Measurements from ENCODE around the gene IL1R1.

The IL1R1 gene

DNA sequence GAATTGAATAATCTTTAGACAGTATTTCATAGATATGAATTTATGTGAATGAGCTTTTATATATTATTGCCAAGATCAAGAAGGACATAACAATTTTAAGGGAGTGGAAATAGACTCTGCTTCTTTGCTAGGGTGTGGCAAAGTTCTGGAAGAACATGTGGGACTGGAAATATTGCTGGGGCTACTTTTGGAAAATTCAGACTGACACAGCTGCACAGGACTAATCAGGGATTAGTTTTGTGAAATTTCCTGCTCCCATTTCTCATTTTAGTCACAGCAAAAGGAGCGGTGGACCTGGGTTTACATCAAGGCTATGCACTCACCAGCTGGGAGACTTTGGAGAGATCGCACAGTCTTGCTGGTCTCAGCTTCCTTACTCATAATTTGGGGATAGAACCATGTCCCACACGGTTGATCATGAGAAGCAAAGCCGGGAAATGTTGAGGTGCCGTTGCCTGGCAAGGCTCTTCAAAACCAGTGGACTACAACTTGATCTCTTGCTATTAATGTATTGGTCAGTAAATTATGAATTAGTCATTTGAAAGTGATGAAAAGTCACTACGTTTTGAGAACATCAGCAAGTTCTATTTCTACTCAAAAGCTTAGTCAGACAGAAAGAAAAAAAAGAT is 86.7 kb downstream of the IL1R1 start:
- Histone ChIP-seq H3K36me3 (no peaks in the 10 kb centered on the region), H3K27ac (peak overlapping the region; percentile 97), H3K4me1 (ENCODE audit: control insufficient read depth in 1 of 2, insufficient read depth in 1 of 2, low read depth in 1 of 2, low read length in 1 of 2) (peaks cover 36% of the 10 kb centered on the region in 2 experiments), H3K27me3 (no peaks in the 10 kb centered on the region), H3K9me3 (no peaks in the 10 kb centered on the region), H3K4me3 (ENCODE audit: low read depth in 1 of 2, low read length in 1 of 2) (no peak overlapping the region)
- TF ChIP-seq, protein P1, sequence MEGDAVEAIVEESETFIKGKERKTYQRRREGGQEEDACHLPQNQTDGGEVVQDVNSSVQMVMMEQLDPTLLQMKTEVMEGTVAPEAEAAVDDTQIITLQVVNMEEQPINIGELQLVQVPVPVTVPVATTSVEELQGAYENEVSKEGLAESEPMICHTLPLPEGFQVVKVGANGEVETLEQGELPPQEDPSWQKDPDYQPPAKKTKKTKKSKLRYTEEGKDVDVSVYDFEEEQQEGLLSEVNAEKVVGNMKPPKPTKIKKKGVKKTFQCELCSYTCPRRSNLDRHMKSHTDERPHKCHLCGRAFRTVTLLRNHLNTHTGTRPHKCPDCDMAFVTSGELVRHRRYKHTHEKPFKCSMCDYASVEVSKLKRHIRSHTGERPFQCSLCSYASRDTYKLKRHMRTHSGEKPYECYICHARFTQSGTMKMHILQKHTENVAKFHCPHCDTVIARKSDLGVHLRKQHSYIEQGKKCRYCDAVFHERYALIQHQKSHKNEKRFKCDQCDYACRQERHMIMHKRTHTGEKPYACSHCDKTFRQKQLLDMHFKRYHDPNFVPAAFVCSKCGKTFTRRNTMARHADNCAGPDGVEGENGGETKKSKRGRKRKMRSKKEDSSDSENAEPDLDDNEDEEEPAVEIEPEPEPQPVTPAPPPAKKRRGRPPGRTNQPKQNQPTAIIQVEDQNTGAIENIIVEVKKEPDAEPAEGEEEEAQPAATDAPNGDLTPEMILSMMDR (IDR thresholded peaks at IDR 0.05), result no peak

All from neutrophil (primary cell).